K562 treated with DMSO at 1 percent for 4 hours (cell line): ENCODE measurements around the gene HBA2. TPM values are rescaled to one million over a fixed set of nuclear protein-coding genes. Genes with fewer than 3 reads are reported as not detected.

Experiments
- total RNA-seq: library from RNA; unstranded; fragments of 300-600 nt; gene quantifications from 2 replicates; pipeline ENCODE4 v1.2.3, GENCODE V29; 2022; ENCODE audit not compliant: insufficient read depth

Gene HBA2
- total RNA-seq = 142 and 148 TPM in 2 replicates

GRCh38 chr16:172374-172941, at the start of gene HBA2:
HBA2 (plus strand) TSS chr16:172876; CDS start chr16:172913, 37 bp downstream.

GRCh38 chr16:152141-153128, 20.2 kb upstream of the HBA2 start, which contains the start of gene HBZ:
HBZ (plus strand) TSS chr16:152644; CDS start chr16:152910, 266 bp downstream.

GRCh38 chr16:165539-166374, 6.9 kb upstream of the HBA2 start, which contains the start of gene HBM:
HBM (plus strand) TSS chr16:165978; CDS start chr16:165998, 20 bp downstream.

GRCh38 chr16:176477-177382, 4.1 kb downstream of the HBA2 start, which contains the start of gene HBA1:
HBA1 (plus strand) TSS chr16:176680; CDS start chr16:176717, 37 bp downstream.

GRCh38 chr16:180101-180675, 7.5 kb downstream of the HBA2 start, which contains the start of gene HBQ1:
HBQ1 (plus strand) TSS chr16:180459; CDS start chr16:180487, 28 bp downstream.

Other genes with a start within 250 kb of the HBA2 start
- gene POLR3K, start 119.3 kb upstream of the HBA2 start, total RNA-seq = 32.7 and 37.3 TPM in 2 replicates
- gene SNRNP25, start 119.0 kb upstream of the HBA2 start, total RNA-seq = 58.5 and 73.6 TPM in 2 replicates
- 5.6 and 7.5 TPM in 2 replicates for gene RHBDF1, start 100.2 kb upstream of the HBA2 start, total RNA-seq
- gene MPG, start 94.7 kb upstream of the HBA2 start, total RNA-seq = 118 and 129 TPM in 2 replicates
- 43.9 and 58.2 TPM in 2 replicates for gene NPRL3, start 34.2 kb upstream of the HBA2 start, total RNA-seq
- gene HBZ, start 20.2 kb upstream of the HBA2 start, total RNA-seq = 123 and 148 TPM in 2 replicates
- not detected in 2 replicates for gene HBM, start 6.9 kb upstream of the HBA2 start, total RNA-seq
- gene HBA1, start 3.8 kb downstream of the HBA2 start, total RNA-seq = 686 and 796 TPM in 2 replicates
- 73.8 and 75.2 TPM in 2 replicates for gene HBQ1, start 7.6 kb downstream of the HBA2 start, total RNA-seq
- 28.5 and 37.4 TPM in 2 replicates for gene LUC7L, start 56.6 kb downstream of the HBA2 start, total RNA-seq
- 74.0 and 87.1 TPM in 2 replicates for gene FAM234A, start 61.9 kb downstream of the HBA2 start, total RNA-seq
- gene RGS11, start 103.1 kb downstream of the HBA2 start, total RNA-seq = not detected in 2 replicates
- gene ARHGDIG, start 107.7 kb downstream of the HBA2 start, total RNA-seq = not detected in 2 replicates
- gene PDIA2, start 110.3 kb downstream of the HBA2 start, total RNA-seq = not detected in 2 replicates
- gene AXIN1, start 179.8 kb downstream of the HBA2 start, total RNA-seq = 34.9 and 37.3 TPM in 2 replicates
- gene MRPL28, start 197.7 kb downstream of the HBA2 start, total RNA-seq = 104 and 108 TPM in 2 replicates
- 102 and 116 TPM in 2 replicates for gene PGAP6, start 209.1 kb downstream of the HBA2 start, total RNA-seq
- 226 and 252 TPM in 2 replicates for gene NME4, start 224.3 kb downstream of the HBA2 start, total RNA-seq
- gene DECR2, start 229.0 kb downstream of the HBA2 start, total RNA-seq = 33.8 and 38.1 TPM in 2 replicates